ENCODE data around the gene ZPR1.

DNA sequence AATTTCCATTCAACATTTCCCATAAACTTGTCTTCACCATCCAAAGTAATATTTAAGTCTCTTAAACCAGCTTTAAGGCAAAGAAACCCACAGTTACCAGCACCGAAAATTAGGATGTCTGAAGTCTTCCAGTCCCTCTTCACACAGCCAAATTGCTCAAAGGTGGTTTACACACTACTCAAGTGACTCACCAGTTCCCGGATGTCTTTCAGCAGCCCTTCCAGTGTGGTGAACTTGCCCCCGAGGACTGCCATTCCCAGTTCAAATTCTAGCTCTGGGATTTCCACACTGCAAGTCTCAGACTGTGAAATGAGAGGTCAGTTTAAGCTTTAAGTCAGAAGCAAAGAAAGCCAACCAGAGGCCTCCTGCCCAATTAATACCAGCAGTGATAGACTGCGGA, 5.1 kb downstream of the ZPR1 start:
- TF ChIP-seq, protein P1, sequence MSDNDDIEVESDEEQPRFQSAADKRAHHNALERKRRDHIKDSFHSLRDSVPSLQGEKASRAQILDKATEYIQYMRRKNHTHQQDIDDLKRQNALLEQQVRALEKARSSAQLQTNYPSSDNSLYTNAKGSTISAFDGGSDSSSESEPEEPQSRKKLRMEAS (IDR thresholded peaks at IDR 0.05) = no peak
- TF ChIP-seq TEAD4 (IDR thresholded peaks at IDR 0.05) (no peak), CREB1 (IDR thresholded peaks at IDR 0.05; ENCODE audit: low read depth) (no peak), YY1 (IDR thresholded peaks at IDR 0.05; ENCODE audit: low read depth) (no peak), REST (IDR thresholded peaks at IDR 0.05; ENCODE audit: low read depth) (no peak), EP300 (IDR thresholded peaks at IDR 0.05; ENCODE audit: borderline replicate concordance) (no peak)
- TF ChIP-seq, protein P2, sequence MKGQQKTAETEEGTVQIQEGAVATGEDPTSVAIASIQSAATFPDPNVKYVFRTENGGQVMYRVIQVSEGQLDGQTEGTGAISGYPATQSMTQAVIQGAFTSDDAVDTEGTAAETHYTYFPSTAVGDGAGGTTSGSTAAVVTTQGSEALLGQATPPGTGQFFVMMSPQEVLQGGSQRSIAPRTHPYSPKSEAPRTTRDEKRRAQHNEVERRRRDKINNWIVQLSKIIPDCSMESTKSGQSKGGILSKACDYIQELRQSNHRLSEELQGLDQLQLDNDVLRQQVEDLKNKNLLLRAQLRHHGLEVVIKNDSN (IDR thresholded peaks at IDR 0.05) = no peak

Measured in Ishikawa (cell line).